ENCODE measurements around the gene TBX4.

TBX4 gene

GRCh38 chr17:61494325-61495160, 42.3 kb downstream of the TBX4 start:
- H3K27me3 ChIP-seq (replicated peaks; ENCODE audit: control insufficient read depth, insufficient read depth, low read length) = no peaks in the 10 kb centered on the region
- TF ChIP-seq CTCF (IDR thresholded peaks at IDR 0.05; ENCODE audit: insufficient read depth, low read length, poor library complexity, severe bottlenecking) = no peak
- no peak overlapping the region for H3K4me3 ChIP-seq (replicated peaks; ENCODE audit: low read depth, low read length)
- H3K36me3 ChIP-seq (ENCODE audit: control insufficient read depth, insufficient read depth, low read length) = no peaks in the 10 kb centered on the region
- no peak for DNase-seq (ENCODE audit: extremely low read depth, insufficient read length)

DNA sequence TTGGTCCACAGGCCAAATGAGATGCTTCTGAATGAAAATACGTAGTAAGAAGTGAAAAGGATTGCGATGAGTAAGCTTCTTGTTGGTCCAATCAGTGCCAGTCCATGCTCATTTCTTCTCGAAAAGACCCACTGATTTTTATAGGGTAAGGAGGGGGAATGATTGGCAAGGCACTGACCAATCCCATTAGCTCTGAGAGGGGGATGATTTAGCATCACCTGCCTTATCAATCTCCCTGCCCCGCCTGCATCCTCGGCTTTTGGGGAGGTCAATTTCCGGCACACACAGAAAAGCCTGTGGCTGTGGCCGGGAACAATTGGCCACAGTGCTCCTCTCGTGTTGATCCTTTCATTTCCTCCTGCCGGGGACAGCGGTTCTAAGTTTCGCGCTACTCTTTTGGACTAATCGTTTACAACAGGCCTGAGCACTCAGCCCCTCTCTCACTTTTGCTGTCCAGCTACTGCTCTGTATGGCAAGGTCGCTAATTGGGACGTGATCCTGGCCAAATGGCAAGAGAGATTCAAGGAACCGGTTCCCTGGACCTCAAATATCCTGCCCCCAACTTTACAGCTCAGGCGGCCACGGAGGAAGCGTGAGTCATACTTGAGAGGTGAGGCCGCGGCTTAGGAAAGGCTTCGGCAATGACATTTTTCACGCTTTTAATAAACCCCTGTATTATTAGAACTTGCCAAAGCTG, 43.1 kb downstream of the TBX4 start:
- no peak for TF ChIP-seq CTCF (IDR thresholded peaks at IDR 0.05; ENCODE audit: insufficient read depth, low read length, poor library complexity, severe bottlenecking)
- H3K27me3 ChIP-seq (replicated peaks; ENCODE audit: control insufficient read depth, insufficient read depth, low read length) = no peaks in the 10 kb centered on the region
- H3K4me3 ChIP-seq (replicated peaks; ENCODE audit: low read depth, low read length) = no peak overlapping the region
- no peaks in the 10 kb centered on the region for H3K36me3 ChIP-seq (ENCODE audit: control insufficient read depth, insufficient read depth, low read length)
- peak; percentile 14 for DNase-seq (ENCODE audit: extremely low read depth, insufficient read length)

GRCh38 chr17:61496174-61496956, 44.1 kb downstream of the TBX4 start:
- H3K4me3 ChIP-seq (replicated peaks; ENCODE audit: low read depth, low read length) = no peak overlapping the region
- TF ChIP-seq CTCF (IDR thresholded peaks at IDR 0.05; ENCODE audit: insufficient read depth, low read length, poor library complexity, severe bottlenecking) = no peak
- no peaks in the 10 kb centered on the region for H3K27me3 ChIP-seq (replicated peaks; ENCODE audit: control insufficient read depth, insufficient read depth, low read length)
- DNase-seq (ENCODE audit: extremely low read depth, insufficient read length) = no peak
- no peaks in the 10 kb centered on the region for H3K36me3 ChIP-seq (ENCODE audit: control insufficient read depth, insufficient read depth, low read length)

DNA sequence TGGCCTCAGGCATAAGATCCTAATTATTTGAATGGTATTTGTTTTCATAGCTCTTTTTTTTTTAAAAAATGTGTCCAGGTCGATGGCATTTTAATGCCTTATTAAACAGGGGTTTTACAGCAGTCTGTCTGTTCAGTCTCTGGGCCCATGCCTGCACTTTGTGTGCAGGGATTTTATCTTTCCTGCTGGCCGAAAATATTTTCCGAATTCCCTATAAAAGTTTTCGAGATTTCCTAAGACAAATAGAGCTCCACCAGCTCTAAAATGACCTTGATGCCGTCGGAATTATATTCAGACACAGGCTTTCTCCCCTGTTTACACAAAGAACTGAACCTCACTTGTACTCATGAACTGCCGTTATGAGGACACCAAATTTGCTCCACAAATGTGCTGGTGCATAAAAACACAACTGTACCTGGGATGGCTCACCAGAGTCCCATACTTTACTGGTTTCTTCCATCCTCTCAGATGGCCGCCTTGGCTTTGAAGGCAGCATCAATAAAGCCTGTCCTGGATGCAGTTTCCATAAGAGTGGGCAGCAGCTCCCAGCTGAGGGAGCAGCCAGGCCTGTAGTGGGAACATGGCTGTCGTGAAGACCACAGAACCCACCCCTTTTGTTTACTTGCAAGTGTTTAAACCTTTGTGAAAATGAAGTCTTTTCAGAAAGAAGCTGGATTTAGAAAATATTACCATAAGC, 44.9 kb downstream of the TBX4 start:
- TF ChIP-seq CTCF (IDR thresholded peaks at IDR 0.05; ENCODE audit: insufficient read depth, low read length, poor library complexity, severe bottlenecking) = no peak
- no peaks in the 10 kb centered on the region for H3K27me3 ChIP-seq (replicated peaks; ENCODE audit: control insufficient read depth, insufficient read depth, low read length)
- no peaks in the 10 kb centered on the region for H3K36me3 ChIP-seq (ENCODE audit: control insufficient read depth, insufficient read depth, low read length)
- DNase-seq (ENCODE audit: extremely low read depth, insufficient read length) = no peak
- no peak overlapping the region for H3K4me3 ChIP-seq (replicated peaks; ENCODE audit: low read depth, low read length)

Data from GM06990 (cell line).